HepG2 (cell line): ENCODE data around the gene DENND4A. TPM values are rescaled to one million over a fixed set of nuclear protein-coding genes. Genes with fewer than 3 reads are reported as not detected.

Source experiments
- ATAC-seq: fragments of 200-7000 bp; cut with Tn5 transposase; 3 replicates; pipeline ENCODE4 v1.9.1; 2020; ENCODE audit warnings: mild to moderate bottlenecking, moderate library complexity
- BruUV-seq: library from RNA; stranded (reverse); fragments of 400-500 nt; replicated peaks from 2 replicates; lab custom pipeline; 2021; lab: Mats Ljungman, UMichigan
- CTCF ChIA-PET: fragments of 300-600 bp; formaldehyde crosslinking; extraction: SDS; loops from one replicate; lab custom pipeline; 2021; ENCODE audit warnings: low total read pairs, inconsistent platforms, low intra/inter-chr PET ratio; lab: Yijun Ruan, JAX
- POLR2A ChIA-PET: fragments of 350-600 bp; sonication (Branson Sonifier 250); formaldehyde crosslinking; loops from one replicate; lab custom pipeline; 2020; ENCODE audit warnings: antibody characterized with exemption, inconsistent platforms; lab: Yijun Ruan, JAX
- DNase-seq: peaks from one replicate; pipeline ENCODE4 v3.0.0-alpha.2; 2015; ENCODE audit warnings: low spot score
- FAIRE-seq: peaks from 3 replicates; lab custom pipeline; 2011; peaks lifted over from hg19 to GRCh38; lab: Jason Lieb, UNC
- H2AFZ ChIP-seq: one replicate; pipeline ENCODE4 v1.6.1; 2011; ENCODE audit warnings: low read length, inconsistent platforms
- H3K27ac ChIP-seq: fragments of 300-600 bp; 3 replicates; pipeline ENCODE4 v1.8.0; 2011; ENCODE audit warnings: mixed run types, mild to moderate bottlenecking, mixed read lengths, low read length, inconsistent platforms; ENCODE audit not compliant: insufficient read depth; ENCODE audit errors: extremely low read length
- H3K27me3 ChIP-seq, 2 experiments: fragments of 200-600 bp in 1 of 2; 2 replicates in 1 of 2; 3 replicates in 1 of 2; pipeline versions ENCODE4 v1.6.0 to v1.8.0; 2011; ENCODE audit warnings: low read length in 2 of 2, mild to moderate bottlenecking in 2 of 2, moderate library complexity in 2 of 2, inconsistent platforms in 1 of 2; ENCODE audit not compliant: insufficient read depth in 2 of 2, control insufficient read depth in 1 of 2
- H3K36me3 ChIP-seq, 2 experiments: fragments of 200-600 bp in 1 of 2; replicated peaks in 1 of 2; 2 replicates in 1 of 2; 3 replicates in 1 of 2; pipeline versions ENCODE4 v1.5.1 to v1.8.0; 2011; ENCODE audit warnings: low read length in 2 of 2, inconsistent platforms in 1 of 2; ENCODE audit not compliant: insufficient read depth in 2 of 2, control insufficient read depth in 1 of 2
- H3K4me1 ChIP-seq: 2 replicates; pipeline ENCODE4 v1.5.1; 2012; ENCODE audit warnings: low read length, inconsistent platforms; ENCODE audit not compliant: insufficient read depth
- H3K4me2 ChIP-seq: 2 replicates; pipeline ENCODE4 v1.6.0; 2011; ENCODE audit warnings: low read depth, low read length, inconsistent platforms
- H3K4me3 ChIP-seq, 3 experiments: fragments of 200-600 bp in 1 of 3; sonication (generic), shearing (Covaris generic) in 1 of 3; replicated peaks in 1 of 3; 2 replicates each; pipeline ENCODE4 v1.5.1; 2011 to 2016; ENCODE audit warnings: low read length in 3 of 3, inconsistent platforms in 2 of 3, low read depth in 2 of 3, mild to moderate bottlenecking in 2 of 3, control low read depth in 1 of 3, mixed read lengths in 1 of 3; ENCODE audit not compliant: insufficient read depth in 1 of 3
- H3K79me2 ChIP-seq: one replicate; pipeline ENCODE4 v1.6.1; 2011; ENCODE audit warnings: low read length, inconsistent platforms; ENCODE audit not compliant: insufficient read depth
- H3K9ac ChIP-seq: 2 replicates; pipeline ENCODE4 v1.6.0; 2011; ENCODE audit warnings: mild to moderate bottlenecking, low read depth, low read length, inconsistent platforms; ENCODE audit not compliant: insufficient read depth
- H3K9me3 ChIP-seq: 2 replicates; pipeline ENCODE4 v1.5.1; 2012; ENCODE audit warnings: mild to moderate bottlenecking, low read length
- H4K20me1 ChIP-seq: 2 replicates; pipeline ENCODE4 v1.6.0; 2011; ENCODE audit warnings: inconsistent platforms, mild to moderate bottlenecking, low read length, moderate library complexity; ENCODE audit not compliant: insufficient read depth
- ARNT ChIP-seq: fragments of 450-650 bp; IDR thresholded peaks from 2 replicates; pipeline ENCODE4 v1.6.1; 2017
- HES4 ChIP-seq: sonication (generic); formaldehyde crosslinking; IDR thresholded peaks from 2 replicates; pipeline ENCODE4 v1.9.0; 2021; ENCODE audit warnings: mild to moderate bottlenecking, missing genetic modification reagents, borderline replicate concordance
- KAT8 ChIP-seq: IDR thresholded peaks from 2 replicates; pipeline ENCODE4 v1.6.1; 2016; ENCODE audit warnings: missing genetic modification reagents, missing compliant biosample characterization
- MZF1 ChIP-seq: sonication (generic); formaldehyde crosslinking; IDR thresholded peaks from 2 replicates; pipeline ENCODE4 v1.8.1; 2023; ENCODE audit warnings: mild to moderate bottlenecking, missing genetic modification reagents, borderline replicate concordance
- NCOA1 ChIP-seq: sonication (generic); formaldehyde crosslinking; IDR thresholded peaks from 2 replicates; pipeline ENCODE4 v1.9.0; 2021; ENCODE audit warnings: missing genetic modification reagents
- RFX1 ChIP-seq: fragments of 450-650 bp; IDR thresholded peaks from 2 replicates; pipeline ENCODE4 v1.6.1; 2017
- SP140L ChIP-seq: sonication (generic); formaldehyde crosslinking; IDR thresholded peaks from 2 replicates; pipeline ENCODE4 v1.4.0; 2020; ENCODE audit warnings: missing genetic modification reagents, borderline replicate concordance
- TFAP4 ChIP-seq: sonication (generic); IDR thresholded peaks from 2 replicates; pipeline ENCODE4 v1.6.1; 2016; ENCODE audit warnings: low read depth, borderline replicate concordance
- YY1 ChIP-seq: IDR thresholded peaks from 2 replicates; pipeline ENCODE4 v1.6.1; 2011; ENCODE audit warnings: low read length, low read depth, moderate library complexity, mild to moderate bottlenecking; ENCODE audit not compliant: insufficient read depth, insufficient replicate concordance
- ZKSCAN1 ChIP-seq: fragments of 150-350 bp; IDR thresholded peaks from 2 replicates; pipeline ENCODE4 v1.6.1; 2014; ENCODE audit warnings: low read length
- ZNF143 ChIP-seq: sonication (generic); formaldehyde crosslinking; IDR thresholded peaks from 2 replicates; pipeline ENCODE4 v1.4.0; 2020; ENCODE audit warnings: missing genetic modification reagents
- ZNF30 ChIP-seq: sonication (generic); formaldehyde crosslinking; IDR thresholded peaks from 2 replicates; pipeline ENCODE4 v1.5.0; 2020; ENCODE audit warnings: mild to moderate bottlenecking, missing genetic modification reagents
- ZNF367 ChIP-seq: sonication (generic); formaldehyde crosslinking; IDR thresholded peaks from 2 replicates; pipeline ENCODE4 v1.4.0; 2020; ENCODE audit warnings: missing genetic modification reagents, borderline replicate concordance
- ZNF564 ChIP-seq: sonication (generic); formaldehyde crosslinking; IDR thresholded peaks from 2 replicates; pipeline ENCODE4 v1.8.1; 2023; ENCODE audit warnings: mild to moderate bottlenecking, missing genetic modification reagents
- ZSCAN25 ChIP-seq: sonication (generic); formaldehyde crosslinking; IDR thresholded peaks from 2 replicates; pipeline ENCODE4 v1.8.0; 2022; ENCODE audit warnings: mild to moderate bottlenecking, missing genetic modification reagents
- WGBS: methylation state at CpG from one replicate; pipeline ENCODE4 v1.1.6; 2017; ENCODE audit warnings: low lambda C conversion rate; 5-methylcytosine and 5-hydroxymethylcytosine counted together
- in situ Hi-C: cut with HindIII; loops from 2 replicates; pipeline ENCODE4 v1.10.0; 2017; ENCODE audit warnings: low pct_unique_long_range_greater_than_20kb; ENCODE audit not compliant: extremely low pct_ligation_motif_present
- intact Hi-C: fragments of 100-400 bp; cut with micrococcal nuclease; formaldehyde crosslinking; loops from one replicate; pipeline ENCODE4 v1.10.0; 2022; ENCODE audit not compliant: unreplicated experiment
- polyA plus RNA-seq, 8 experiments: library from polyadenylated mRNA; depleted of rRNA in 3 of 8; stranded (reverse) in 7 of 8; unstranded in 1 of 8; fragments of >200 nt; fragmentation: Illumina TruSeq in 4 of 8; extraction: Trizol in 4 of 8; gene quantifications; 2 replicates each; pipeline versions ENCODE4 v1.2.1 to v1.2.3, GENCODE V29; 2011 to 2016; ENCODE audit warnings: low read depth in 4 of 8, missing spikeins in 1 of 8, mixed read lengths in 1 of 8; ENCODE audit not compliant: insufficient read depth in 1 of 8
- total RNA-seq, 5 experiments: library from RNA; depleted of rRNA; stranded (reverse); fragments of >200 nt; fragmentation: Illumina TruSeq; extraction: Trizol; gene quantifications; 2 replicates each; pipeline ENCODE4 v1.2.3, GENCODE V29; 2016; ENCODE audit warnings: low read depth in 1 of 5
- TF ChIP-seq, protein P1 (sequence below): sonication (generic); formaldehyde crosslinking; IDR thresholded peaks from 2 replicates; pipeline ENCODE4 v1.5.0; 2020; ENCODE audit warnings: missing genetic modification reagents, mild to moderate bottlenecking, borderline replicate concordance
- TF ChIP-seq, protein P2 (sequence below): IDR thresholded peaks from 2 replicates; pipeline ENCODE4 v1.6.1; 2016; ENCODE audit warnings: missing genetic modification reagents, missing compliant biosample characterization
- TF ChIP-seq, protein P3 (sequence below): IDR thresholded peaks from 2 replicates; pipeline ENCODE4 v1.6.1; 2012; ENCODE audit warnings: inconsistent platforms
- TF ChIP-seq, protein P4 (sequence below): sonication (generic); formaldehyde crosslinking; IDR thresholded peaks from 2 replicates; pipeline ENCODE4 v1.8.0; 2022; ENCODE audit warnings: missing genetic modification reagents, mild to moderate bottlenecking, moderate library complexity, borderline replicate concordance

Gene DENND4A
- total and polyA plus RNA-seq, 2 of the 13 experiments (the other 11 are each of a cell fraction or from before 2014, with no cell fraction given), result 13.2 to 18.6 TPM

DNA sequence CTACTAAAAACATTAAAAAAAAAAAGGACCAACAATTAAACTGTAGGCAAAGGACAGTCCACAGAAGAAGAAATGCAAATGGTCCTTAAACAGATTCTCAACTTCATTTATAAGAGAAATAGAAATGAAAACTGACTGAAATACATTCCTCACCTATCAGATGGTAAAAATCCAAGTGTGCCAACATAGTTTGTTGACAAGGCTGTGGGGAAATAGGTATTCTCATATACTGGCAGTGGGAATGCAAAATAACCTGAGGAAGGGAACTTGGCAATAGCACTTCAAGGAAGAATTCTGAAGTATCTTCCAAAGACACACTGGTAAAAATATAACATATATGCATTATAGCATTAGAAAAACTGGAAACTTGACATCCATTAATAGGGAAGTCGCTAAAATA, 116.5 kb downstream of the DENND4A start:
- TF ChIP-seq, protein P1, sequence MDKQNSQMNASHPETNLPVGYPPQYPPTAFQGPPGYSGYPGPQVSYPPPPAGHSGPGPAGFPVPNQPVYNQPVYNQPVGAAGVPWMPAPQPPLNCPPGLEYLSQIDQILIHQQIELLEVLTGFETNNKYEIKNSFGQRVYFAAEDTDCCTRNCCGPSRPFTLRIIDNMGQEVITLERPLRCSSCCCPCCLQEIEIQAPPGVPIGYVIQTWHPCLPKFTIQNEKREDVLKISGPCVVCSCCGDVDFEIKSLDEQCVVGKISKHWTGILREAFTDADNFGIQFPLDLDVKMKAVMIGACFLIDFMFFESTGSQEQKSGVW, result no peak
- no peak for TF ChIP-seq ZNF367 (CRISPR knock-in tag)
- no peak for TF ChIP-seq MZF1 (CRISPR knock-in tag)
- TF ChIP-seq HES4, result no peak
- TF ChIP-seq ZNF564 (CRISPR knock-in tag), result no peak
- no peak for TF ChIP-seq ZNF30 (CRISPR knock-in tag)
- TF ChIP-seq, protein P2, sequence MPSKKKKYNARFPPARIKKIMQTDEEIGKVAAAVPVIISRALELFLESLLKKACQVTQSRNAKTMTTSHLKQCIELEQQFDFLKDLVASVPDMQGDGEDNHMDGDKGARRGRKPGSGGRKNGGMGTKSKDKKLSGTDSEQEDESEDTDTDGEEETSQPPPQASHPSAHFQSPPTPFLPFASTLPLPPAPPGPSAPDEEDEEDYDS (CRISPR knock-in tag), result no peak
- TF ChIP-seq NCOA1 (CRISPR knock-in tag), result no peak
- TF ChIP-seq YY1, result no peak
- TF ChIP-seq ZKSCAN1, result no peak
- no peak for TF ChIP-seq RFX1
- TF ChIP-seq, protein P3, sequence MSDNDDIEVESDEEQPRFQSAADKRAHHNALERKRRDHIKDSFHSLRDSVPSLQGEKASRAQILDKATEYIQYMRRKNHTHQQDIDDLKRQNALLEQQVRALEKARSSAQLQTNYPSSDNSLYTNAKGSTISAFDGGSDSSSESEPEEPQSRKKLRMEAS, result no peak
- TF ChIP-seq TFAP4, result no peak
- no peak for TF ChIP-seq ZSCAN25 (CRISPR knock-in tag)
- no peak for TF ChIP-seq KAT8 (CRISPR knock-in tag)
- TF ChIP-seq, protein P4, sequence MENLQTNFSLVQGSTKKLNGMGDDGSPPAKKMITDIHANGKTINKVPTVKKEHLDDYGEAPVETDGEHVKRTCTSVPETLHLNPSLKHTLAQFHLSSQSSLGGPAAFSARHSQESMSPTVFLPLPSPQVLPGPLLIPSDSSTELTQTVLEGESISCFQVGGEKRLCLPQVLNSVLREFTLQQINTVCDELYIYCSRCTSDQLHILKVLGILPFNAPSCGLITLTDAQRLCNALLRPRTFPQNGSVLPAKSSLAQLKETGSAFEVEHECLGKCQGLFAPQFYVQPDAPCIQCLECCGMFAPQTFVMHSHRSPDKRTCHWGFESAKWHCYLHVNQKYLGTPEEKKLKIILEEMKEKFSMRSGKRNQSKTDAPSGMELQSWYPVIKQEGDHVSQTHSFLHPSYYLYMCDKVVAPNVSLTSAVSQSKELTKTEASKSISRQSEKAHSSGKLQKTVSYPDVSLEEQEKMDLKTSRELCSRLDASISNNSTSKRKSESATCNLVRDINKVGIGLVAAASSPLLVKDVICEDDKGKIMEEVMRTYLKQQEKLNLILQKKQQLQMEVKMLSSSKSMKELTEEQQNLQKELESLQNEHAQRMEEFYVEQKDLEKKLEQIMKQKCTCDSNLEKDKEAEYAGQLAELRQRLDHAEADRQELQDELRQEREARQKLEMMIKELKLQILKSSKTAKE (CRISPR knock-in tag), result no peak
- TF ChIP-seq SP140L (CRISPR knock-in tag), result no peak
- TF ChIP-seq ZNF143 (CRISPR knock-in tag), result no peak
- no peak for TF ChIP-seq ARNT
- TF ChIP-seq, all 625 proteins: peak for 0
- peaks cover 0 to 28% of the 10 kb centered on the region in 2 experiments; a peak in 3 of 5 replicates for H3K36me3 ChIP-seq
- POLR2A ChIA-PET, result no interaction called here
- ATAC-seq, result no peak
- CTCF ChIA-PET, result no interaction called here
- H3K79me2 ChIP-seq, result no peaks in the 10 kb centered on the region
- 83% methylated on average over 1 of the region's 1 CpG for WGBS
- H4K20me1 ChIP-seq, result no peaks in the 10 kb centered on the region
- no peaks in the 10 kb centered on the region for H3K4me1 ChIP-seq
- H3K27ac ChIP-seq, result no peak overlapping the region
- H3K27me3 ChIP-seq, result no peaks in the 10 kb centered on the region
- H3K4me3 ChIP-seq, result no peak overlapping the region
- DNase-seq, result no peak
- no peak overlapping the region for H3K9ac ChIP-seq
- in situ Hi-C loops, result no loop called here
- no TSS peak for BruUV-seq
- H3K4me2 ChIP-seq, result no peak overlapping the region
- no peak for FAIRE-seq
- intact Hi-C loops, result no loop called here
- no peak overlapping the region for H2AFZ ChIP-seq
- H3K9me3 ChIP-seq, result no peaks in the 10 kb centered on the region
